GM23248 (cell line): ENCODE data around the gene GADD45B.

ENCODE experiments used
- EZH2 ChIP-seq: fragments of 200-600 bp; sonication (generic); IDR thresholded peaks from 2 replicates; pipeline ENCODE4 v1.6.1; 2018; ENCODE audit warnings: antibody characterized with exemption, mild to moderate bottlenecking; ENCODE audit not compliant: insufficient read depth, poor library complexity, severe bottlenecking
- EZH2phosphoT487 ChIP-seq: fragments of 200-600 bp; sonication (generic); IDR thresholded peaks from 2 replicates; pipeline ENCODE4 v1.6.1; 2018; ENCODE audit warnings: antibody characterized with exemption, moderate library complexity, mild to moderate bottlenecking, low read depth; ENCODE audit not compliant: insufficient read depth

GRCh38 chr19:2516727-2517126 lies 40.8 kb downstream of the GADD45B start:
- TF ChIP-seq EZH2phosphoT487, result no peak
- no peak for TF ChIP-seq EZH2
